GM18498 (cell line): ENCODE results near the gene DYNLL2.
"Not testable (repeated sequence)": the region's sequence is repeated elsewhere in the genome, so short reads cannot be mapped to it uniquely, and the experiment has no call there.

Experiments
- ATAC-seq: cut with Tn5 transposase; IDR thresholded peaks from one replicate; pipeline ENCODE4 v1.9.1; 2021; ENCODE audit warnings: mild to moderate bottlenecking, moderate library complexity; ENCODE audit not compliant: unreplicated experiment

Gene DYNLL2

GRCh38 chr17:58082870-58083490, at the start of gene DYNLL2:
Gene DYNLL2, plus strand, starts transcription at chr17:58083419. Its CDS starts 3,672 bp downstream, at chr17:58087091.
- ATAC-seq = peak; percentile 71

GRCh38 chr17:58039975-58040374, 43.2 kb upstream of the DYNLL2 start:
- ATAC-seq = no peak

- no peak for ATAC-seq
Measured at GRCh38 chr17:58040386-58040785, 42.8 kb upstream of the DYNLL2 start.

GRCh38 chr17:58041161-58041560, 42.1 kb upstream of the DYNLL2 start:
- ATAC-seq = no peak

GRCh38 chr17:58043221-58044181, 39.7 kb upstream of the DYNLL2 start:
- no peak for ATAC-seq

- not testable (repeated sequence) for ATAC-seq
Measured at GRCh38 chr17:58044256-58044655, 39.0 kb upstream of the DYNLL2 start.

- no peak for ATAC-seq
Measured at GRCh38 chr17:58046239-58047094, 36.8 kb upstream of the DYNLL2 start.

GRCh38 chr17:58047376-58048150, 35.7 kb upstream of the DYNLL2 start:
- no peak for ATAC-seq

- ATAC-seq = no peak
Measured at GRCh38 chr17:58049533-58049932, 33.7 kb upstream of the DYNLL2 start.

- ATAC-seq = no peak
Measured at GRCh38 chr17:58050966-58051365, 32.3 kb upstream of the DYNLL2 start.

- no peak for ATAC-seq
Measured at GRCh38 chr17:58051468-58051867, 31.8 kb upstream of the DYNLL2 start.

GRCh38 chr17:58052407-58052806, 30.8 kb upstream of the DYNLL2 start:
- no peak for ATAC-seq

GRCh38 chr17:58052945-58053715, 30.1 kb upstream of the DYNLL2 start:
- no peak for ATAC-seq

- ATAC-seq = no peak
Measured at GRCh38 chr17:58054641-58055040, 28.6 kb upstream of the DYNLL2 start.

- ATAC-seq = no peak
Measured at GRCh38 chr17:58056476-58056875, 26.7 kb upstream of the DYNLL2 start.

GRCh38 chr17:58059141-58059540, 24.1 kb upstream of the DYNLL2 start:
- no peak for ATAC-seq

GRCh38 chr17:58060596-58061191, 22.5 kb upstream of the DYNLL2 start:
- ATAC-seq = no peak

- ATAC-seq = no peak
Measured at GRCh38 chr17:58061672-58062071, 21.5 kb upstream of the DYNLL2 start.

GRCh38 chr17:58065238-58065637, 18.0 kb upstream of the DYNLL2 start:
- ATAC-seq = no peak
